Omental fat pad (tissue), 4 donors: ENCODE data around the gene ANKRD34B. TPM values are rescaled to one million over a fixed set of nuclear protein-coding genes. Genes with fewer than 3 reads are reported as not detected.

Experiments used
- ATAC-seq: fragments of 150-250 bp; one replicate; pipeline ENCODE4 v1.9.1; 2016; ENCODE audit warnings: mild to moderate bottlenecking, moderate library complexity; ENCODE audit not compliant: low FRiP score
- DNase-seq: peaks from one replicate; pipeline ENCODE4 v3.0.0-alpha.2; 2019; ENCODE audit warnings: low spot score
- small RNA-seq: library from RNA; depleted of rRNA; stranded (forward); fragments of <200 nt; gene quantifications from one replicate; pipeline ENCODE3, GENCODE V24; 2016
- total RNA-seq, 4 donors: library from RNA; depleted of rRNA; stranded (reverse); fragments of >200 nt; gene quantifications; one replicate each; pipeline ENCODE4 v1.1.0, GENCODE V29; 2016
- TF ChIP-seq, protein P1 (sequence below), 3 donors: fragments of 450-650 bp; IDR thresholded peaks; one replicate each; pipeline ENCODE4 v1.5.1; 2016 to 2017; ENCODE audit warnings: antibody characterized with exemption in 3 of 3, mild to moderate bottlenecking in 3 of 3, moderate library complexity in 2 of 3

Gene ANKRD34B
- total RNA-seq, 4 donors from 2014 or later, result not detected

DNA sequence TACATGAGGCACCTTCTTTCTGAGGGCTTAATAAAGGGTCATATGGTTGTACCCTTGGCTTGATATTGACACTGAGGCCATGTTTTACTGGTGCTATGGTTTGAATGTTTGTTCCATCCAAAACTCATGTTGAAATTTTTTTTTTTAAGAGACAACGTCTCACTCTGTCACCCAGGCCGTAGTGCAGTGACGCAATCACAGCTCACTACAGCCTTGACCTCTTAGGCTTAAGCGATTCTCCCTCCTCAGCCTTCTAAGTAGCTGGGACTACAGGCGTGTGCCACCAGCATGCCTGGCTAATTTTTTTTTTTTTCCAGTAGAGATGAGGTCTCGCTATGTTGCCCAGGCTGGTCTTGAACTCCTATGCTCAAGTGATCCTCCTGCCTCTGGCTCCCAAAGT lies 61.2 kb downstream of the ANKRD34B start:
- ATAC-seq (no peak), DNase-seq (no peak)
- TF ChIP-seq, protein P1, sequence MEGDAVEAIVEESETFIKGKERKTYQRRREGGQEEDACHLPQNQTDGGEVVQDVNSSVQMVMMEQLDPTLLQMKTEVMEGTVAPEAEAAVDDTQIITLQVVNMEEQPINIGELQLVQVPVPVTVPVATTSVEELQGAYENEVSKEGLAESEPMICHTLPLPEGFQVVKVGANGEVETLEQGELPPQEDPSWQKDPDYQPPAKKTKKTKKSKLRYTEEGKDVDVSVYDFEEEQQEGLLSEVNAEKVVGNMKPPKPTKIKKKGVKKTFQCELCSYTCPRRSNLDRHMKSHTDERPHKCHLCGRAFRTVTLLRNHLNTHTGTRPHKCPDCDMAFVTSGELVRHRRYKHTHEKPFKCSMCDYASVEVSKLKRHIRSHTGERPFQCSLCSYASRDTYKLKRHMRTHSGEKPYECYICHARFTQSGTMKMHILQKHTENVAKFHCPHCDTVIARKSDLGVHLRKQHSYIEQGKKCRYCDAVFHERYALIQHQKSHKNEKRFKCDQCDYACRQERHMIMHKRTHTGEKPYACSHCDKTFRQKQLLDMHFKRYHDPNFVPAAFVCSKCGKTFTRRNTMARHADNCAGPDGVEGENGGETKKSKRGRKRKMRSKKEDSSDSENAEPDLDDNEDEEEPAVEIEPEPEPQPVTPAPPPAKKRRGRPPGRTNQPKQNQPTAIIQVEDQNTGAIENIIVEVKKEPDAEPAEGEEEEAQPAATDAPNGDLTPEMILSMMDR (IDR thresholded peaks at IDR 0.05), result no peak

DNA sequence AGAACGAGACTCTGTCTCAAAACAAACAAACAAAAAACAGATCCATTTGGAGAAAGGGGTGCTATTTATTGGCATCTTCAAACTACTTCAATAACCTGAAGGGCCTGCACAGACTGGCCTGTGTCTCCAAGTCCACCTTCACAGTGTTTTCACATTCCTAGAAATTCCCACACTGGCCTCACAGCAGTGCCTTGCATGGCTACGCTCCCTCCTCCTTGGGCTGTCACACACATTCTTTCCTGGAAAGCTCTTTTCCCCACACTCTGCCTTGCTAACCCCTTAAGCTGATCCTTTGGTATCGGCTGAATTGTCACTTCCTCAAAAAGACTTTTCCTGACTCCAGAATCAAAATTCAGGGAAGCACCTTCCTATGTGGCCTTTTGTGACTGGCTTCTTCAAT lies 62.4 kb downstream of the ANKRD34B start:
- ATAC-seq, result no peak
- no peak for DNase-seq
- TF ChIP-seq, protein P1 (IDR thresholded peaks at IDR 0.05), result no peak

Small RNA genes lying within 50 kb of the gene (small RNA-seq; reads per million reads assigned to genes)
- not detected for gene DBIP2

Other genes with a start within 250 kb of the ANKRD34B start
- 10 to 100 TPM; 24.2 to 71.2 (median 30.5) TPM for gene ZFYVE16, start 162.2 kb downstream of the ANKRD34B start, total RNA-seq
- 1 to 10 TPM in 3 of 4 donors, under 1 TPM in 1; 0.79 to 5.7 (median 4.1) TPM for gene FAM151B, start 82.2 kb downstream of the ANKRD34B start, total RNA-seq
- 10 to 100 TPM in 3 of 4 donors, 1 to 10 TPM in 1; 10.0 to 16.8 (median 13.1) TPM for gene MSH3, start 84.4 kb upstream of the ANKRD34B start, total RNA-seq
- gene DHFR, start 84.7 kb upstream of the ANKRD34B start, total RNA-seq, result 10 to 100 TPM in 3 of 4 donors, 1 to 10 TPM in 1; 9.1 to 12.2 (median 10.2) TPM